HAP-1 (cell line): ENCODE results near the gene EFCAB8.

Source experiments
- DNase-seq, 2 experiments: peaks; one replicate each; pipeline ENCODE4 v3.0.0-alpha.2; 2016 to 2020; ENCODE audit warnings: low spot score in 2 of 2
- H3K27me3 ChIP-seq: fragments of 250-450 bp; sonication (Bioruptor Pico); 2 replicates; pipeline ENCODE4 v1.5.1; 2020; ENCODE audit warnings: low read depth, mild to moderate bottlenecking, moderate library complexity
- H3K36me3 ChIP-seq: fragments of 250-450 bp; sonication (Bioruptor Pico); replicated peaks from 2 replicates; pipeline ENCODE4 v1.5.1; 2020; ENCODE audit warnings: mild to moderate bottlenecking
- H3K4me1 ChIP-seq: fragments of 250-450 bp; sonication (Bioruptor Pico); 2 replicates; pipeline ENCODE4 v1.5.1; 2020; ENCODE audit warnings: mild to moderate bottlenecking
- H3K4me3 ChIP-seq: fragments of 250-450 bp; sonication (Bioruptor Pico); 2 replicates; pipeline ENCODE4 v1.5.1; 2020; ENCODE audit warnings: mild to moderate bottlenecking, moderate library complexity
- H3K9me3 ChIP-seq: fragments of 250-450 bp; sonication (Bioruptor Pico); 2 replicates; pipeline ENCODE4 v1.5.1; 2020; ENCODE audit warnings: mild to moderate bottlenecking, moderate library complexity
- in situ Hi-C: fragments of 300-500 bp; cut with MboI; formaldehyde crosslinking; loops from 3 replicates; pipeline ENCODE4 v1.14.3; 2020; ENCODE audit warnings: low sequenced_read_pairs, inconsistent platforms, mixed read lengths

EFCAB8 gene

GRCh38 chr20:32995802-32996201 lies 137.1 kb downstream of the EFCAB8 start:
- DNase-seq = no peak
- no peaks in the 10 kb centered on the region for H3K4me1 ChIP-seq
- no peaks in the 10 kb centered on the region for H3K27me3 ChIP-seq
- no peaks in the 10 kb centered on the region; the same call in 1 of the 2 replicates for H3K9me3 ChIP-seq
- H3K36me3 ChIP-seq = no peaks in the 10 kb centered on the region
- H3K4me3 ChIP-seq = no peak overlapping the region
- in situ Hi-C loops = no loop called here

GRCh38 chr20:32997431-32997830 lies 138.7 kb downstream of the EFCAB8 start:
- Histone ChIP-seq H3K9me3 (no peaks in the 10 kb centered on the region; the same call in 1 of the 2 replicates), H3K36me3 (no peaks in the 10 kb centered on the region), H3K27me3 (no peaks in the 10 kb centered on the region), H3K4me3 (no peak overlapping the region), H3K4me1 (no peaks in the 10 kb centered on the region)
- in situ Hi-C loops = no loop called here
- DNase-seq = no peak

GRCh38 chr20:32999603-33000250 lies 141.0 kb downstream of the EFCAB8 start:
- Histone ChIP-seq H3K4me1 (no peaks in the 10 kb centered on the region), H3K4me3 (no peak overlapping the region), H3K9me3 (no peaks in the 10 kb centered on the region; the same call in none of the 2 replicates), H3K36me3 (no peaks in the 10 kb centered on the region), H3K27me3 (no peaks in the 10 kb centered on the region)
- in situ Hi-C loops = no loop called here
- DNase-seq = no peak

GRCh38 chr20:33000802-33001466 lies 142.2 kb downstream of the EFCAB8 start:
- DNase-seq = no peak
- H3K9me3 ChIP-seq = peaks cover 3% of the 10 kb centered on the region
- H3K36me3 ChIP-seq = no peaks in the 10 kb centered on the region
- no peaks in the 10 kb centered on the region for H3K4me1 ChIP-seq
- in situ Hi-C loops = no loop called here
- no peak overlapping the region for H3K4me3 ChIP-seq
- H3K27me3 ChIP-seq = no peaks in the 10 kb centered on the region

- in situ Hi-C loops = no loop called here
- DNase-seq = no peak
- H3K27me3 ChIP-seq = no peaks in the 10 kb centered on the region
These were observed 143.5 kb downstream of the EFCAB8 start for GRCh38 chr20:33002087-33002808.

GRCh38 chr20:33004141-33004751 lies 145.5 kb downstream of the EFCAB8 start, which contains the start of gene SUN5:
Gene SUN5, minus strand, starts transcription at chr20:33004433. Its CDS starts 93 bp downstream, at chr20:33004340.
- DNase-seq = no peak
- H3K27me3 ChIP-seq = no peaks in the 10 kb centered on the region
- H3K36me3 ChIP-seq = no peaks in the 10 kb centered on the region
- in situ Hi-C loops = no loop called here
- H3K9me3 ChIP-seq = peaks cover 3% of the 10 kb centered on the region
- H3K4me3 ChIP-seq = no peak within 1 kb of the TSS
- no peaks in the 10 kb centered on the region for H3K4me1 ChIP-seq

More at GRCh38 chr20:33002087-33002808, 143.5 kb downstream of the EFCAB8 start:
- no peaks in the 10 kb centered on the region for H3K36me3 ChIP-seq
- H3K4me3 ChIP-seq = no peak overlapping the region
- no peaks in the 10 kb centered on the region for H3K4me1 ChIP-seq
- H3K9me3 ChIP-seq = peaks cover 3% of the 10 kb centered on the region

GRCh38 chr20:33005132-33005566 lies 146.4 kb downstream of the EFCAB8 start:
- Histone ChIP-seq H3K4me3 (no peak overlapping the region), H3K4me1 (no peaks in the 10 kb centered on the region), H3K27me3 (no peaks in the 10 kb centered on the region), H3K36me3 (no peaks in the 10 kb centered on the region), H3K9me3 (peaks cover 3% of the 10 kb centered on the region)
- peak in 1 of 2 experiments; percentile 11 for DNase-seq
- in situ Hi-C loops = no loop called here

GRCh38 chr20:33005908-33006775 lies 147.4 kb downstream of the EFCAB8 start:
- no peak for DNase-seq
- Histone ChIP-seq H3K4me3 (no peak overlapping the region), H3K4me1 (no peaks in the 10 kb centered on the region), H3K36me3 (no peaks in the 10 kb centered on the region), H3K9me3 (peaks cover 3% of the 10 kb centered on the region), H3K27me3 (peaks cover 4% of the 10 kb centered on the region)
- in situ Hi-C loops = no loop called here

- Histone ChIP-seq H3K9me3 (peaks cover 3% of the 10 kb centered on the region), H3K4me1 (no peaks in the 10 kb centered on the region), H3K27me3 (peaks cover 4% of the 10 kb centered on the region), H3K4me3 (no peak overlapping the region), H3K36me3 (no peaks in the 10 kb centered on the region)
- in situ Hi-C loops = no loop called here
- DNase-seq = no peak
These were observed 148.2 kb downstream of the EFCAB8 start for GRCh38 chr20:33006776-33007375.

GRCh38 chr20:33007376-33008335 lies 148.9 kb downstream of the EFCAB8 start, which contains the start of gene BPIFB2:
Gene BPIFB2, plus strand, starts transcription at chr20:33007704. Its CDS starts 871 bp downstream, at chr20:33008575.
- H3K4me3 ChIP-seq = no peak within 1 kb of the TSS
- no peaks in the 10 kb centered on the region for H3K36me3 ChIP-seq
- H3K27me3 ChIP-seq = peaks cover 4% of the 10 kb centered on the region
- in situ Hi-C loops = no loop called here
- DNase-seq = no peak
- H3K4me1 ChIP-seq = no peaks in the 10 kb centered on the region
- peaks cover 3% of the 10 kb centered on the region for H3K9me3 ChIP-seq

- Histone ChIP-seq H3K9me3 (peaks cover 3% of the 10 kb centered on the region), H3K27me3 (peaks cover 4% of the 10 kb centered on the region), H3K4me3 (no peak overlapping the region), H3K36me3 (no peaks in the 10 kb centered on the region), H3K4me1 (no peaks in the 10 kb centered on the region)
- in situ Hi-C loops = no loop called here
- DNase-seq = no peak
These were observed 149.9 kb downstream of the EFCAB8 start for GRCh38 chr20:33008336-33009213.
